GM12878 (cell line): Measurements from ENCODE around the gene CTNNA2. TPM values are rescaled to one million over a fixed set of nuclear protein-coding genes. Genes with fewer than 3 reads are reported as not detected.

Experiments
- ATAC-seq: fragments of 200-7000 bp; cut with Tn5 transposase; 3 replicates; pipeline ENCODE4 v1.9.1; 2020; ENCODE audit warnings: mild to moderate bottlenecking, moderate library complexity
- BruUV-seq: library from RNA; stranded (reverse); fragments of 400-500 nt; replicated peaks from 2 replicates; lab custom pipeline; 2021; lab: Mats Ljungman, UMichigan
- CTCF ChIA-PET: fragments of 300-600 bp; sonication (Branson Sonifier 250); formaldehyde crosslinking; extraction: SDS; loops from one replicate; lab custom pipeline; 2021; ENCODE audit warnings: inconsistent platforms; lab: Yijun Ruan, JAX
- POLR2A ChIA-PET: fragments of 350-600 bp; formaldehyde crosslinking; extraction: SDS; loops from one replicate; lab custom pipeline; 2021; ENCODE audit warnings: inconsistent platforms; lab: Charles Lee
- RAD21 ChIA-PET: fragments of 300-600 bp; sonication (Branson Sonifier 250); formaldehyde crosslinking; loops from one replicate; lab custom pipeline; 2023; ENCODE audit warnings: antibody characterized with exemption; ENCODE audit not compliant: unreplicated experiment; lab: Charles Lee
- SMC1A ChIA-PET: fragments of 300-600 bp; sonication (Branson Sonifier 250); formaldehyde crosslinking; loops from one replicate; lab custom pipeline; 2023; ENCODE audit not compliant: unreplicated experiment, uncharacterized antibody; lab: Charles Lee
- DNase-seq: peaks from one replicate; pipeline ENCODE4 v3.0.0-alpha.2; 2011; ENCODE audit warnings: low read depth, low spot score
- FAIRE-seq: peaks from 3 replicates; lab custom pipeline; 2011; peaks lifted over from hg19 to GRCh38; lab: Jason Lieb, UNC
- H2AFZ ChIP-seq: 2 replicates; pipeline ENCODE4 v1.6.0; 2011; ENCODE audit warnings: low read depth, low read length, control low read depth; ENCODE audit not compliant: control insufficient read depth
- H3K27ac ChIP-seq: 2 replicates; pipeline ENCODE4 v1.5.1; 2011; ENCODE audit warnings: control low read depth; ENCODE audit not compliant: control insufficient read depth, insufficient read depth
- H3K27me3 ChIP-seq, 2 experiments: replicated peaks in 1 of 2; 2 replicates each; pipeline versions ENCODE4 v1.6.0 to v1.6.1; 2011; ENCODE audit warnings: low read length in 1 of 2; ENCODE audit not compliant: control insufficient read depth in 2 of 2, insufficient read depth in 2 of 2
- H3K36me3 ChIP-seq, 2 experiments: 2 replicates each; pipeline ENCODE4 v1.5.1; 2011; ENCODE audit warnings: low read length in 1 of 2; ENCODE audit not compliant: control insufficient read depth in 2 of 2, insufficient read depth in 2 of 2
- H3K4me1 ChIP-seq: 2 replicates; pipeline ENCODE4 v1.6.1; 2011; ENCODE audit warnings: mild to moderate bottlenecking, low read length, moderate library complexity, mixed read lengths; ENCODE audit not compliant: control insufficient read depth, insufficient read depth
- H3K4me2 ChIP-seq: 2 replicates; pipeline ENCODE4 v1.6.0; 2011; ENCODE audit warnings: control low read depth; ENCODE audit not compliant: control insufficient read depth, insufficient read depth
- H3K4me3 ChIP-seq: fragments of 200-600 bp; sonication (generic); 2 replicates; pipeline ENCODE4 v1.5.1; 2016
- H3K79me2 ChIP-seq: 2 replicates; pipeline ENCODE4 v1.6.0; 2011; ENCODE audit warnings: low read length; ENCODE audit not compliant: control insufficient read depth, insufficient read depth
- H3K9ac ChIP-seq: 2 replicates; pipeline ENCODE4 v1.8.0; 2011; ENCODE audit warnings: low read length, control low read depth, mixed read lengths; ENCODE audit not compliant: control insufficient read depth, insufficient read depth
- H3K9me3 ChIP-seq: replicated peaks from 3 replicates; pipeline ENCODE4 v1.5.1; 2011; ENCODE audit warnings: mild to moderate bottlenecking, low read length; ENCODE audit not compliant: control insufficient read depth, insufficient read depth
- H4K20me1 ChIP-seq: 2 replicates; pipeline ENCODE4 v1.6.0; 2011; ENCODE audit not compliant: control insufficient read depth, insufficient read depth
- CBX3 ChIP-seq: fragments of 200-600 bp; sonication (generic); IDR thresholded peaks from 2 replicates; pipeline ENCODE4 v1.6.1; 2016; ENCODE audit warnings: low read depth, borderline replicate concordance
- CREM ChIP-seq: IDR thresholded peaks from 2 replicates; pipeline ENCODE4 v1.6.1; 2014; ENCODE audit warnings: antibody characterized with exemption, low read depth
- E2F8 ChIP-seq: fragments of 450-650 bp; IDR thresholded peaks from 2 replicates; pipeline ENCODE4 v1.6.1; 2018; ENCODE audit warnings: mild to moderate bottlenecking, low read depth, moderate library complexity; ENCODE audit not compliant: partially characterized antibody
- E4F1 ChIP-seq: fragments of 450-650 bp; IDR thresholded peaks from 2 replicates; pipeline ENCODE4 v1.6.1; 2018; ENCODE audit warnings: borderline replicate concordance, mild to moderate bottlenecking; ENCODE audit not compliant: partially characterized antibody
- FOXK2 ChIP-seq: fragments of 450-650 bp; IDR thresholded peaks from 2 replicates; pipeline ENCODE4 v1.6.1; 2017; ENCODE audit warnings: mild to moderate bottlenecking, moderate library complexity
- HSF1 ChIP-seq: fragments of 150-350 bp; IDR thresholded peaks from 2 replicates; pipeline ENCODE4 v1.6.1; 2014; ENCODE audit warnings: mild to moderate bottlenecking, low read depth, low read length
- PKNOX1 ChIP-seq: fragments of 450-650 bp; IDR thresholded peaks from 2 replicates; pipeline ENCODE4 v1.6.1; 2016; ENCODE audit warnings: mild to moderate bottlenecking
- POLR2AphosphoS2 ChIP-seq: IDR thresholded peaks from 2 replicates; pipeline ENCODE4 v1.6.1; 2011; ENCODE audit warnings: low read depth, mild to moderate bottlenecking, low read length, improper control_type of control experiment, moderate library complexity
- SIX5 ChIP-seq: IDR thresholded peaks from 2 replicates; pipeline ENCODE4 v1.6.1; 2011; ENCODE audit warnings: mild to moderate bottlenecking, low read depth, low read length, moderate library complexity; ENCODE audit not compliant: severe bottlenecking
- SRF ChIP-seq, 2 experiments: IDR thresholded peaks; 2 replicates each; pipeline ENCODE4 v1.6.1; 2011; ENCODE audit warnings: low read depth in 2 of 2, low read length in 2 of 2, mild to moderate bottlenecking in 1 of 2, moderate library complexity in 1 of 2
- SUPT20H ChIP-seq: IDR thresholded peaks from 2 replicates; pipeline ENCODE4 v1.6.1; 2011; ENCODE audit warnings: low read depth, mild to moderate bottlenecking, low read length, moderate library complexity, borderline replicate concordance; ENCODE audit not compliant: control insufficient read depth
- ZBED1 ChIP-seq: IDR thresholded peaks from 2 replicates; pipeline ENCODE4 v1.6.1; 2016; ENCODE audit warnings: borderline replicate concordance
- ZNF274 ChIP-seq: IDR thresholded peaks from one replicate; pipeline ENCODE4 v1.8.0; 2011; ENCODE audit not compliant: insufficient read length, insufficient read depth
- ZNF384 ChIP-seq: IDR thresholded peaks from 2 replicates; pipeline ENCODE4 v1.6.1; 2012; ENCODE audit warnings: low read depth, mild to moderate bottlenecking, low read length, improper control_type of control experiment, borderline replicate concordance
- ZSCAN29 ChIP-seq: fragments of 450-650 bp; IDR thresholded peaks from 2 replicates; pipeline ENCODE4 v1.6.1; 2017; ENCODE audit warnings: mild to moderate bottlenecking, moderate library complexity
- WGBS: methylation state at CpG from one replicate; pipeline ENCODE4 v1.1.6; 2016; ENCODE audit warnings: low lambda C conversion rate; ENCODE audit not compliant: insufficient replicate concordance, insufficient coverage; ENCODE audit errors: missing lambda C conversion rate; 5-methylcytosine and 5-hydroxymethylcytosine counted together
- in situ Hi-C: fragments of 300-500 bp; cut with MboI; formaldehyde crosslinking; loops from 9 replicates; pipeline ENCODE4 v1.14.3; 2018; ENCODE audit warnings: mixed read lengths
- intact Hi-C: fragments of 100-400 bp; cut with micrococcal nuclease; formaldehyde crosslinking; loops from one replicate; pipeline ENCODE4 v1.14.2; 2022; ENCODE audit not compliant: unreplicated experiment
- polyA plus RNA-seq, 11 experiments: library from polyadenylated mRNA; depleted of rRNA in 4 of 11; unstranded in 6 of 11; stranded (reverse) in 5 of 11; fragments of >200 nt; fragmentation: Nextera tagmentation in 4 of 11; fragmentation: Illumina TruSeq in 1 of 11; extraction: Ambion mirVana in 4 of 11; extraction: Trizol in 1 of 11; gene quantifications; 1 replicate in 1 of 11; 2 replicates in 10 of 11; pipeline versions ENCODE4 v1.2.1 to v1.2.3, GENCODE V29; 2011 to 2016; ENCODE audit warnings: inconsistent platforms in 2 of 11, missing spikeins in 2 of 11, low read depth in 1 of 11
- total RNA-seq, 4 experiments: library from RNA; depleted of rRNA in 3 of 4; stranded (reverse); fragments of >200 nt in 3 of 4; fragmentation: Illumina TruSeq in 1 of 4; extraction: Trizol in 1 of 4; gene quantifications; 2 replicates each; pipeline versions ENCODE4 v1.2.1 to v1.2.3, GENCODE V29; 2013 to 2021

The CTNNA2 gene
- total and polyA plus RNA-seq, 10 of the 15 experiments (the other 5 are each of a cell fraction or from before 2014, with no cell fraction given), result 2.4 to 36.2 (median 6.6) TPM

GRCh38 chr2:79591281-79591680, 78.4 kb downstream of the CTNNA2 start:
- ATAC-seq, result no peak
- no peak for FAIRE-seq

More at GRCh38 chr2:79591281-79591680, 78.4 kb downstream of the CTNNA2 start:
- CTCF ChIA-PET, result interaction anchor here (0.7 kb wide), 1 partner anchor 13 kb away, joined by 3 read pairs; no protein-coding TSS in a partner anchor
- SMC1A ChIA-PET, result no interaction called here
- TF ChIP-seq ZNF274 (no peak), E4F1 (no peak), E2F8 (no peak), CBX3 (no peak), PKNOX1 (no peak), POLR2AphosphoS2 (no peak), SUPT20H (no peak), SIX5 (no peak), ZBED1 (no peak), SRF (IDR thresholded peaks at IDR 0.05; ENCODE audit: low read depth in 2 of 2, low read length in 2 of 2) (no peak), ZNF384 (no peak), FOXK2 (no peak), CREM (no peak), HSF1 (no peak), ZSCAN29 (no peak)
- no TSS peak for BruUV-seq
- in situ Hi-C loops (no loop called here), intact Hi-C loops (no loop called here)
- Histone ChIP-seq H3K4me2 (no peak overlapping the region), H3K4me1 (no peaks in the 10 kb centered on the region), H3K79me2 (no peaks in the 10 kb centered on the region), H3K9ac (no peak overlapping the region), H3K36me3 (no peaks in the 10 kb centered on the region), H4K20me1 (no peaks in the 10 kb centered on the region), H3K4me3 (no peak overlapping the region), H3K27ac (no peak overlapping the region), H2AFZ (no peak overlapping the region), H3K9me3 (no peaks in the 10 kb centered on the region), H3K27me3 (no peaks in the 10 kb centered on the region)
- WGBS, result 13% methylated on average over 1 of the region's 1 CpG
- RAD21 ChIA-PET, result interaction anchor here (0.6 kb wide), 1 partner anchor 245 kb away, joined by 4 read pairs; no protein-coding TSS in a partner anchor
- POLR2A ChIA-PET, result no interaction called here
- no peak for DNase-seq
